Measurements from ENCODE around the gene PTTG1IP. TPM values are rescaled to one million over a fixed set of nuclear protein-coding genes. Genes with fewer than 3 reads are reported as not detected.

The PTTG1IP gene
- total and polyA plus RNA-seq, 10 of the 15 experiments (the other 5 are each of a cell fraction or from before 2014, with no cell fraction given) = 2.4 to 56.4 (median 44.4) TPM

DNA sequence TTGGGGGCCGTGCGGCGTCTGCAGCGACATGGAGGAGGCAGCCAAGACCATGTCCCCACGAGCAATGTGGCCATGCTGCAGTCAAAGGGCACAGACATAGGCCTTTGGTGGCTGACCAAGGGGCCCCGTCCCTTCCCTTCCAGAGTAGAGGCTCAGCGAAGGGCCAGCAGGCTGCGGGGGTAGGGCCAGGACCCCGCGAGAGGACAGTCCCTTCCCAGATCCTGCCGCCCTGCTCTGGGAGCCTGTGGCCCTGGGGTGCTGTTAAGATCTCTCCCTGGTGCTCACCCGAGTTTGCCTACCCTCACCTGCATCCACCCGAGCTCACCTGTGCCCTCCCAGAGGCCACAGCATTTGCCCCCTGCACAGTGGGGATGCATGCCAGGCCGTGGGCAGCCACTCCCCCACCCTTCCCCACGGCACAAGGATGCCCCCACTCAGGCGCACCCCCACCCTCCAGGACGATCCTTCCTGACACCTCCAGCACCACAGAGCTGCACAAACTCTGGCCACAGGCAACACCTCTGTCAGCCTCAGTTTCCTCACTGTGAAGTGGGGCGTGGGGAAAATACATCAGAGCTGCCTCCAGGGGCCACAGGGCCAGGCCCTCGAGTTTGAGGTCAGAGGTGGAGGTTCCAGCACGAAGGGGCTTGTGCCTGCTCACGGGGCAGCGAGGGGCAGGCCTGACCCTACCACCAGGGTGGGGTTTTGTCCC is 31.7 kb upstream of the PTTG1IP start:
- peaks cover 9% of the 10 kb centered on the region for H3K4me1 ChIP-seq (ENCODE audit: control insufficient read depth, insufficient read depth, low read length)
- ChIA-PET POLR2A (no interaction called here), RAD21 (ENCODE audit: unreplicated experiment) (no interaction called here), SMC1A (ENCODE audit: uncharacterized antibody, unreplicated experiment) (no interaction called here), CTCF (no interaction called here)
- H3K27ac ChIP-seq (ENCODE audit: control insufficient read depth, insufficient read depth) = no peak overlapping the region
- 97% methylated on average over 19 of the region's 22 CpGs for WGBS (ENCODE audit: insufficient coverage, insufficient replicate concordance, low lambda C conversion rate, missing lambda C conversion rate)
- in situ Hi-C loops (cut with MboI) = no loop called here
- H3K79me2 ChIP-seq (ENCODE audit: control insufficient read depth, insufficient read depth, low read length) = no peaks in the 10 kb centered on the region
- no peak overlapping the region for H2AFZ ChIP-seq (ENCODE audit: control insufficient read depth, low read depth, low read length)
- H3K4me2 ChIP-seq (ENCODE audit: control insufficient read depth, insufficient read depth) = no peak overlapping the region
- no peak overlapping the region for H3K4me3 ChIP-seq
- DNase-seq (ENCODE audit: low read depth, low spot score) (no peak), FAIRE-seq (no peak), ATAC-seq (no peak)
- intact Hi-C loops (cut with micrococcal nuclease; ENCODE audit: unreplicated experiment) = no loop called here
- H3K36me3 ChIP-seq (ENCODE audit: control insufficient read depth in 2 of 2, insufficient read depth in 2 of 2, low read length in 1 of 2) = peaks cover 17 to 48% of the 10 kb centered on the region in 2 experiments
- no peaks in the 10 kb centered on the region for H4K20me1 ChIP-seq (ENCODE audit: control insufficient read depth, insufficient read depth)
- H3K9ac ChIP-seq (ENCODE audit: control insufficient read depth, insufficient read depth, low read length) = no peak overlapping the region
- no peaks in the 10 kb centered on the region for H3K27me3 ChIP-seq (replicated peaks in 1 of 2; ENCODE audit: control insufficient read depth in 2 of 2, insufficient read depth in 2 of 2, low read length in 1 of 2)
- H3K9me3 ChIP-seq (replicated peaks; ENCODE audit: control insufficient read depth, insufficient read depth, low read length) = no peaks in the 10 kb centered on the region
- no TSS peak for BruUV-seq (replicated peaks)
- TF ChIP-seq, protein P1, sequence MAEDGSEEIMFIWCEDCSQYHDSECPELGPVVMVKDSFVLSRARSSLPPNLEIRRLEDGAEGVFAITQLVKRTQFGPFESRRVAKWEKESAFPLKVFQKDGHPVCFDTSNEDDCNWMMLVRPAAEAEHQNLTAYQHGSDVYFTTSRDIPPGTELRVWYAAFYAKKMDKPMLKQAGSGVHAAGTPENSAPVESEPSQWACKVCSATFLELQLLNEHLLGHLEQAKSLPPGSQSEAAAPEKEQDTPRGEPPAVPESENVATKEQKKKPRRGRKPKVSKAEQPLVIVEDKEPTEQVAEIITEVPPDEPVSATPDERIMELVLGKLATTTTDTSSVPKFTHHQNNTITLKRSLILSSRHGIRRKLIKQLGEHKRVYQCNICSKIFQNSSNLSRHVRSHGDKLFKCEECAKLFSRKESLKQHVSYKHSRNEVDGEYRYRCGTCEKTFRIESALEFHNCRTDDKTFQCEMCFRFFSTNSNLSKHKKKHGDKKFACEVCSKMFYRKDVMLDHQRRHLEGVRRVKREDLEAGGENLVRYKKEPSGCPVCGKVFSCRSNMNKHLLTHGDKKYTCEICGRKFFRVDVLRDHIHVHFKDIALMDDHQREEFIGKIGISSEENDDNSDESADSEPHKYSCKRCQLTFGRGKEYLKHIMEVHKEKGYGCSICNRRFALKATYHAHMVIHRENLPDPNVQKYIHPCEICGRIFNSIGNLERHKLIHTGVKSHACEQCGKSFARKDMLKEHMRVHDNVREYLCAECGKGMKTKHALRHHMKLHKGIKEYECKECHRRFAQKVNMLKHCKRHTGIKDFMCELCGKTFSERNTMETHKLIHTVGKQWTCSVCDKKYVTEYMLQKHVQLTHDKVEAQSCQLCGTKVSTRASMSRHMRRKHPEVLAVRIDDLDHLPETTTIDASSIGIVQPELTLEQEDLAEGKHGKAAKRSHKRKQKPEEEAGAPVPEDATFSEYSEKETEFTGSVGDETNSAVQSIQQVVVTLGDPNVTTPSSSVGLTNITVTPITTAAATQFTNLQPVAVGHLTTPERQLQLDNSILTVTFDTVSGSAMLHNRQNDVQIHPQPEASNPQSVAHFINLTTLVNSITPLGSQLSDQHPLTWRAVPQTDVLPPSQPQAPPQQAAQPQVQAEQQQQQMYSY (CRISPR knock-in tag; IDR thresholded peaks at IDR 0.05) = no peak
- TF ChIP-seq RCOR1 (conservative IDR thresholded peaks at IDR 0.05; ENCODE audit: low read depth, low read length) = no peak
- TF ChIP-seq, protein P2, sequence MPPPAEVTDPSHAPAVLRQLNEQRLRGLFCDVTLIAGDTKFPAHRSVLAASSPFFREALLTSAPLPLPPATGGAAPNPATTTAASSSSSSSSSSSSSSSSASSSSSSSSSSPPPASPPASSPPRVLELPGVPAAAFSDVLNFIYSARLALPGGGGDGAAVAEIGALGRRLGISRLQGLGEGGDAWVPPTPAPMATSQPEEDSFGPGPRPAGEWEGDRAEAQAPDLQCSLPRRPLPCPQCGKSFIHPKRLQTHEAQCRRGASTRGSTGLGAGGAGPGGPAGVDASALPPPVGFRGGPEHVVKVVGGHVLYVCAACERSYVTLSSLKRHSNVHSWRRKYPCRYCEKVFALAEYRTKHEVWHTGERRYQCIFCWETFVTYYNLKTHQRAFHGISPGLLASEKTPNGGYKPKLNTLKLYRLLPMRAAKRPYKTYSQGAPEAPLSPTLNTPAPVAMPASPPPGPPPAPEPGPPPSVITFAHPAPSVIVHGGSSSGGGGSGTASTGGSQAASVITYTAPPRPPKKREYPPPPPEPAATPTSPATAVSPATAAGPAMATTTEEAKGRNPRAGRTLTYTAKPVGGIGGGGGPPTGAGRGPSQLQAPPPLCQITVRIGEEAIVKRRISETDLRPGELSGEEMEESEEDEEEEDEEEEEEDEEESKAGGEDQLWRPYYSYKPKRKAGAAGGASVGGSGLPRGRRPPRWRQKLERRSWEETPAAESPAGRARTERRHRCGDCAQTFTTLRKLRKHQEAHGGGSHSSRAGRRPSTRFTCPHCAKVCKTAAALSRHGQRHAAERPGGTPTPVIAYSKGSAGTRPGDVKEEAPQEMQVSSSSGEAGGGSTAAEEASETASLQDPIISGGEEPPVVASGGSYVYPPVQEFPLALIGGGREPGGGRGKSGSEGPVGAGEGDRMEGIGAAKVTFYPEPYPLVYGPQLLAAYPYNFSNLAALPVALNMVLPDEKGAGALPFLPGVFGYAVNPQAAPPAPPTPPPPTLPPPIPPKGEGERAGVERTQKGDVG (CRISPR knock-in tag; IDR thresholded peaks at IDR 0.05) = no peak
- TF ChIP-seq FOXK2 (IDR thresholded peaks at IDR 0.05) = no peak
- TF ChIP-seq FOS (IDR thresholded peaks at IDR 0.05; ENCODE audit: borderline replicate concordance, extremely low read depth, insufficient read length) = no peak
- TF ChIP-seq CHD1 (IDR thresholded peaks at IDR 0.05; ENCODE audit: low read depth, low read length) = no peak
- no peak for TF ChIP-seq MEF2A (IDR thresholded peaks at IDR 0.05; ENCODE audit: insufficient read depth, low read depth, low read length)
- TF ChIP-seq IKZF1 (conservative IDR thresholded peaks at IDR 0.05) = no peak
- no peak for TF ChIP-seq SP1 (IDR thresholded peaks at IDR 0.05; ENCODE audit: low read depth, low read length)
- TF ChIP-seq GATAD2B (conservative IDR thresholded peaks at IDR 0.05; ENCODE audit: low read depth) = no peak
- no peak for TF ChIP-seq CHD4 (IDR thresholded peaks at IDR 0.05)
- TF ChIP-seq, protein P3, sequence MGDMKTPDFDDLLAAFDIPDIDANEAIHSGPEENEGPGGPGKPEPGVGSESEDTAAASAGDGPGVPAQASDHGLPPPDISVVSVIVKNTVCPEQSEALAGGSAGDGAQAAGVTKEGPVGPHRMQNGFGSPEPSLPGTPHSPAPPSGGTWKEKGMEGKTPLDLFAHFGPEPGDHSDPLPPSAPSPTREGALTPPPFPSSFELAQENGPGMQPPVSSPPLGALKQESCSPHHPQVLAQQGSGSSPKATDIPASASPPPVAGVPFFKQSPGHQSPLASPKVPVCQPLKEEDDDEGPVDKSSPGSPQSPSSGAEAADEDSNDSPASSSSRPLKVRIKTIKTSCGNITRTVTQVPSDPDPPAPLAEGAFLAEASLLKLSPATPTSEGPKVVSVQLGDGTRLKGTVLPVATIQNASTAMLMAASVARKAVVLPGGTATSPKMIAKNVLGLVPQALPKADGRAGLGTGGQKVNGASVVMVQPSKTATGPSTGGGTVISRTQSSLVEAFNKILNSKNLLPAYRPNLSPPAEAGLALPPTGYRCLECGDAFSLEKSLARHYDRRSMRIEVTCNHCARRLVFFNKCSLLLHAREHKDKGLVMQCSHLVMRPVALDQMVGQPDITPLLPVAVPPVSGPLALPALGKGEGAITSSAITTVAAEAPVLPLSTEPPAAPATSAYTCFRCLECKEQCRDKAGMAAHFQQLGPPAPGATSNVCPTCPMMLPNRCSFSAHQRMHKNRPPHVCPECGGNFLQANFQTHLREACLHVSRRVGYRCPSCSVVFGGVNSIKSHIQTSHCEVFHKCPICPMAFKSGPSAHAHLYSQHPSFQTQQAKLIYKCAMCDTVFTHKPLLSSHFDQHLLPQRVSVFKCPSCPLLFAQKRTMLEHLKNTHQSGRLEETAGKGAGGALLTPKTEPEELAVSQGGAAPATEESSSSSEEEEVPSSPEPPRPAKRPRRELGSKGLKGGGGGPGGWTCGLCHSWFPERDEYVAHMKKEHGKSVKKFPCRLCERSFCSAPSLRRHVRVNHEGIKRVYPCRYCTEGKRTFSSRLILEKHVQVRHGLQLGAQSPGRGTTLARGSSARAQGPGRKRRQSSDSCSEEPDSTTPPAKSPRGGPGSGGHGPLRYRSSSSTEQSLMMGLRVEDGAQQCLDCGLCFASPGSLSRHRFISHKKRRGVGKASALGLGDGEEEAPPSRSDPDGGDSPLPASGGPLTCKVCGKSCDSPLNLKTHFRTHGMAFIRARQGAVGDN (IDR thresholded peaks at IDR 0.05) = no peak
- no peak for TF ChIP-seq MTA3 (IDR thresholded peaks at IDR 0.05; ENCODE audit: borderline replicate concordance, low read length)
